GM12878 (cell line): ENCODE data around the gene PLXNA4. TPM values are rescaled to one million over a fixed set of nuclear protein-coding genes. Genes with fewer than 3 reads are reported as not detected.

Source experiments
- ATAC-seq: fragments of 200-7000 bp; cut with Tn5 transposase; 3 replicates; pipeline ENCODE4 v1.9.1; 2020; ENCODE audit warnings: mild to moderate bottlenecking, moderate library complexity
- BruUV-seq: library from RNA; stranded (reverse); fragments of 400-500 nt; replicated peaks from 2 replicates; lab custom pipeline; 2021; lab: Mats Ljungman, UMichigan
- CTCF ChIA-PET: fragments of 300-600 bp; sonication (Branson Sonifier 250); formaldehyde crosslinking; extraction: SDS; loops from one replicate; lab custom pipeline; 2021; ENCODE audit warnings: inconsistent platforms; lab: Yijun Ruan, JAX
- POLR2A ChIA-PET: fragments of 350-600 bp; formaldehyde crosslinking; extraction: SDS; loops from one replicate; lab custom pipeline; 2021; ENCODE audit warnings: inconsistent platforms; lab: Charles Lee
- RAD21 ChIA-PET: fragments of 300-600 bp; sonication (Branson Sonifier 250); formaldehyde crosslinking; loops from one replicate; lab custom pipeline; 2023; ENCODE audit warnings: antibody characterized with exemption; ENCODE audit not compliant: unreplicated experiment; lab: Charles Lee
- SMC1A ChIA-PET: fragments of 300-600 bp; sonication (Branson Sonifier 250); formaldehyde crosslinking; loops from one replicate; lab custom pipeline; 2023; ENCODE audit not compliant: unreplicated experiment, uncharacterized antibody; lab: Charles Lee
- DNase-seq: peaks from one replicate; pipeline ENCODE4 v3.0.0-alpha.2; 2011; ENCODE audit warnings: low read depth, low spot score
- FAIRE-seq: peaks from 3 replicates; lab custom pipeline; 2011; peaks lifted over from hg19 to GRCh38; lab: Jason Lieb, UNC
- H2AFZ ChIP-seq: 2 replicates; pipeline ENCODE4 v1.6.0; 2011; ENCODE audit warnings: low read depth, low read length, control low read depth; ENCODE audit not compliant: control insufficient read depth
- H3K27ac ChIP-seq: 2 replicates; pipeline ENCODE4 v1.5.1; 2011; ENCODE audit warnings: control low read depth; ENCODE audit not compliant: control insufficient read depth, insufficient read depth
- H3K27me3 ChIP-seq, 2 experiments: replicated peaks in 1 of 2; 2 replicates each; pipeline versions ENCODE4 v1.6.0 to v1.6.1; 2011; ENCODE audit warnings: low read length in 1 of 2; ENCODE audit not compliant: control insufficient read depth in 2 of 2, insufficient read depth in 2 of 2
- H3K36me3 ChIP-seq, 2 experiments: 2 replicates each; pipeline ENCODE4 v1.5.1; 2011; ENCODE audit warnings: low read length in 1 of 2; ENCODE audit not compliant: control insufficient read depth in 2 of 2, insufficient read depth in 2 of 2
- H3K4me1 ChIP-seq: 2 replicates; pipeline ENCODE4 v1.6.1; 2011; ENCODE audit warnings: mild to moderate bottlenecking, low read length, moderate library complexity, mixed read lengths; ENCODE audit not compliant: control insufficient read depth, insufficient read depth
- H3K4me2 ChIP-seq: 2 replicates; pipeline ENCODE4 v1.6.0; 2011; ENCODE audit warnings: control low read depth; ENCODE audit not compliant: control insufficient read depth, insufficient read depth
- H3K4me3 ChIP-seq: fragments of 200-600 bp; sonication (generic); 2 replicates; pipeline ENCODE4 v1.5.1; 2016
- H3K79me2 ChIP-seq: 2 replicates; pipeline ENCODE4 v1.6.0; 2011; ENCODE audit warnings: low read length; ENCODE audit not compliant: control insufficient read depth, insufficient read depth
- H3K9ac ChIP-seq: 2 replicates; pipeline ENCODE4 v1.8.0; 2011; ENCODE audit warnings: low read length, control low read depth, mixed read lengths; ENCODE audit not compliant: control insufficient read depth, insufficient read depth
- H3K9me3 ChIP-seq: replicated peaks from 3 replicates; pipeline ENCODE4 v1.5.1; 2011; ENCODE audit warnings: mild to moderate bottlenecking, low read length; ENCODE audit not compliant: control insufficient read depth, insufficient read depth
- H4K20me1 ChIP-seq: 2 replicates; pipeline ENCODE4 v1.6.0; 2011; ENCODE audit not compliant: control insufficient read depth, insufficient read depth
- BCL11A ChIP-seq: IDR thresholded peaks from 2 replicates; pipeline ENCODE4 v1.6.1; 2011; ENCODE audit warnings: low read depth, low read length
- CBX3 ChIP-seq: fragments of 200-600 bp; sonication (generic); IDR thresholded peaks from 2 replicates; pipeline ENCODE4 v1.6.1; 2016; ENCODE audit warnings: low read depth, borderline replicate concordance
- EP300 ChIP-seq, 2 experiments: fragments of 150-350 bp in 1 of 2; IDR thresholded peaks; 2 replicates each; pipeline ENCODE4 v1.6.1; 2011 to 2012; ENCODE audit warnings: low read depth in 2 of 2, low read length in 2 of 2, borderline replicate concordance in 1 of 2, improper control_type of control experiment in 1 of 2, inconsistent platforms in 1 of 2; ENCODE audit not compliant: control insufficient read depth in 1 of 2
- FOS ChIP-seq: IDR thresholded peaks from 3 replicates; pipeline ENCODE4 v1.6.1; 2011; ENCODE audit warnings: borderline replicate concordance; ENCODE audit not compliant: insufficient read length; ENCODE audit errors: extremely low read depth
- FOXM1 ChIP-seq: IDR thresholded peaks from 2 replicates; pipeline ENCODE4 v1.6.1; 2012; ENCODE audit warnings: low read depth, mild to moderate bottlenecking, inconsistent platforms, low read length, moderate library complexity
- HDGF ChIP-seq: fragments of 450-650 bp; IDR thresholded peaks from 2 replicates; pipeline ENCODE4 v1.6.1; 2016; ENCODE audit warnings: antibody characterized with exemption
- MEF2A ChIP-seq: IDR thresholded peaks from 2 replicates; pipeline ENCODE4 v1.6.1; 2011; ENCODE audit warnings: low read depth, mild to moderate bottlenecking, low read length, moderate library complexity; ENCODE audit not compliant: insufficient read depth
- SRF ChIP-seq, 2 experiments: IDR thresholded peaks; 2 replicates each; pipeline ENCODE4 v1.6.1; 2011; ENCODE audit warnings: low read depth in 2 of 2, low read length in 2 of 2, mild to moderate bottlenecking in 1 of 2, moderate library complexity in 1 of 2
- TCF12 ChIP-seq: IDR thresholded peaks from 2 replicates; pipeline ENCODE4 v1.6.1; 2011; ENCODE audit warnings: low read depth, mild to moderate bottlenecking, low read length
- TCF3 ChIP-seq: IDR thresholded peaks from 2 replicates; pipeline ENCODE4 v1.6.1; 2012; ENCODE audit warnings: low read depth, mild to moderate bottlenecking, low read length, borderline replicate concordance; ENCODE audit not compliant: insufficient read depth
- ZSCAN29 ChIP-seq: fragments of 450-650 bp; IDR thresholded peaks from 2 replicates; pipeline ENCODE4 v1.6.1; 2017; ENCODE audit warnings: mild to moderate bottlenecking, moderate library complexity
- WGBS: methylation state at CpG from one replicate; pipeline ENCODE4 v1.1.6; 2016; ENCODE audit warnings: low lambda C conversion rate; ENCODE audit not compliant: insufficient replicate concordance, insufficient coverage; ENCODE audit errors: missing lambda C conversion rate; 5-methylcytosine and 5-hydroxymethylcytosine counted together
- in situ Hi-C: fragments of 300-500 bp; cut with MboI; formaldehyde crosslinking; loops from 9 replicates; pipeline ENCODE4 v1.14.3; 2018; ENCODE audit warnings: mixed read lengths
- intact Hi-C: fragments of 100-400 bp; cut with micrococcal nuclease; formaldehyde crosslinking; loops from one replicate; pipeline ENCODE4 v1.14.2; 2022; ENCODE audit not compliant: unreplicated experiment
- polyA plus RNA-seq, 11 experiments: library from polyadenylated mRNA; depleted of rRNA in 4 of 11; unstranded in 6 of 11; stranded (reverse) in 5 of 11; fragments of >200 nt; fragmentation: Nextera tagmentation in 4 of 11; fragmentation: Illumina TruSeq in 1 of 11; extraction: Ambion mirVana in 4 of 11; extraction: Trizol in 1 of 11; gene quantifications; 1 replicate in 1 of 11; 2 replicates in 10 of 11; pipeline versions ENCODE4 v1.2.1 to v1.2.3, GENCODE V29; 2011 to 2016; ENCODE audit warnings: inconsistent platforms in 2 of 11, missing spikeins in 2 of 11, low read depth in 1 of 11
- total RNA-seq, 4 experiments: library from RNA; depleted of rRNA in 3 of 4; stranded (reverse); fragments of >200 nt in 3 of 4; fragmentation: Illumina TruSeq in 1 of 4; extraction: Trizol in 1 of 4; gene quantifications; 2 replicates each; pipeline versions ENCODE4 v1.2.1 to v1.2.3, GENCODE V29; 2013 to 2021
- TF ChIP-seq, protein P1 (sequence below): fragments of 450-650 bp; formaldehyde crosslinking; IDR thresholded peaks from 2 replicates; pipeline ENCODE4 v1.5.0; 2022; ENCODE audit warnings: mild to moderate bottlenecking, missing genetic modification characterization
- TF ChIP-seq, protein P2 (sequence below): fragments of 450-650 bp; IDR thresholded peaks from 2 replicates; pipeline ENCODE4 v1.6.1; 2016; ENCODE audit warnings: mild to moderate bottlenecking, moderate library complexity, borderline replicate concordance
- TF ChIP-seq, protein P3 (sequence below): IDR thresholded peaks from 2 replicates; pipeline ENCODE4 v1.6.1; 2012; ENCODE audit warnings: low read depth, low read length, improper control_type of control experiment

PLXNA4 gene
- total and polyA plus RNA-seq, 10 of the 15 experiments (the other 5 are each of a cell fraction or from before 2014, with no cell fraction given) = 0.03 TPM; not detected in 9

DNA sequence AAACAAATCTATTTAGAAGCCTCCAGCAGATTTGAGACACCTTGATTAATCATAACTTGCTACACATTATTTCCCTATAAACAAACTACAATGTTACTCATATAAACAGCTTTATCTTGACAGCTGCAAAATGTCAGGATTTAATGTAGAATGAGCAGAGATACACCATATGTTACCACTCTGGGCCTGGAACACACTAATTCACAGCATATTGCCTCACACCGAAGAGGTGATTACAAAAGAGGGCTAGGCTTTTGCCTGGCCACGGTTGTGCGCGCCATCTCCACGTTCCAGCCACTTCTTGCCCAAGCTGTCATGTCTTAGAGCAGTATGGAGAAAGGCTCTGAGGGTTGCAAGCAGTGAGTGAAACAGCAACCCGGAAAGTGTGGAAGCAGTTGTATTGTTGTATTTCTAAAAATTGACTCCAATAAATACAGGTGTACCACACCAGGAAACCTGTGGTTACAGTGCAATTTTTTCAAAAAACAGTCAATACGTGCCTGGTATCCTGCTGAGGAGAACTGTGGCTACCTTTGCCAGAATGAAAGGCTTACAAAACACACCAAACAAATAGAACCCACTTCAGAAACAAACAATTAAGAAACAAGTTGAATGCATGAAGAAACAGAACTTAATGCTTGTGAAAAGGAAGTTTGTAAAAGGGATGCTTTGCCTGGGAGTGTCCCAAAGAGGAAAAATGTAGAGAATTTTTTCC lies 498.1 kb downstream of the PLXNA4 start:
- Histone ChIP-seq H3K27me3 (no peaks in the 10 kb centered on the region; a peak in 1 of 4 replicates), H3K9me3 (no peaks in the 10 kb centered on the region), H3K79me2 (no peaks in the 10 kb centered on the region), H3K27ac (no peak overlapping the region), H3K36me3 (no peaks in the 10 kb centered on the region), H2AFZ (no peak overlapping the region), H3K4me3 (no peak overlapping the region), H4K20me1 (no peaks in the 10 kb centered on the region), H3K9ac (no peak overlapping the region), H3K4me1 (no peaks in the 10 kb centered on the region), H3K4me2 (no peak overlapping the region)
- TF ChIP-seq CBX3 = no peak
- TF ChIP-seq HDGF = no peak
- TF ChIP-seq, protein P1, sequence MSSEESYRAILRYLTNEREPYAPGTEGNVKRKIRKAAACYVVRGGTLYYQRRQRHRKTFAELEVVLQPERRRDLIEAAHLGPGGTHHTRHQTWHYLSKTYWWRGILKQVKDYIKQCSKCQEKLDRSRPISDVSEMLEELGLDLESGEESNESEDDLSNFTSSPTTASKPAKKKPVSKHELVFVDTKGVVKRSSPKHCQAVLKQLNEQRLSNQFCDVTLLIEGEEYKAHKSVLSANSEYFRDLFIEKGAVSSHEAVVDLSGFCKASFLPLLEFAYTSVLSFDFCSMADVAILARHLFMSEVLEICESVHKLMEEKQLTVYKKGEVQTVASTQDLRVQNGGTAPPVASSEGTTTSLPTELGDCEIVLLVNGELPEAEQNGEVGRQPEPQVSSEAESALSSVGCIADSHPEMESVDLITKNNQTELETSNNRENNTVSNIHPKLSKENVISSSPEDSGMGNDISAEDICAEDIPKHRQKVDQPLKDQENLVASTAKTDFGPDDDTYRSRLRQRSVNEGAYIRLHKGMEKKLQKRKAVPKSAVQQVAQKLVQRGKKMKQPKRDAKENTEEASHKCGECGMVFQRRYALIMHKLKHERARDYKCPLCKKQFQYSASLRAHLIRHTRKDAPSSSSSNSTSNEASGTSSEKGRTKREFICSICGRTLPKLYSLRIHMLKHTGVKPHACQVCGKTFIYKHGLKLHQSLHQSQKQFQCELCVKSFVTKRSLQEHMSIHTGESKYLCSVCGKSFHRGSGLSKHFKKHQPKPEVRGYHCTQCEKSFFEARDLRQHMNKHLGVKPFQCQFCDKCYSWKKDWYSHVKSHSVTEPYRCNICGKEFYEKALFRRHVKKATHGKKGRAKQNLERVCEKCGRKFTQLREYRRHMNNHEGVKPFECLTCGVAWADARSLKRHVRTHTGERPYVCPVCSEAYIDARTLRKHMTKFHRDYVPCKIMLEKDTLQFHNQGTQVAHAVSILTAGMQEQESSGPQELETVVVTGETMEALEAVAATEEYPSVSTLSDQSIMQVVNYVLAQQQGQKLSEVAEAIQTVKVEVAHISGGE = no peak
- no peak for TF ChIP-seq FOXM1
- TF ChIP-seq TCF3 = no peak
- TF ChIP-seq SRF (IDR thresholded peaks at IDR 0.05; ENCODE audit: low read depth in 2 of 2, low read length in 2 of 2) = no peak
- TF ChIP-seq FOS = no peak
- no peak for TF ChIP-seq BCL11A
- no peak for TF ChIP-seq TCF12
- TF ChIP-seq, protein P2, sequence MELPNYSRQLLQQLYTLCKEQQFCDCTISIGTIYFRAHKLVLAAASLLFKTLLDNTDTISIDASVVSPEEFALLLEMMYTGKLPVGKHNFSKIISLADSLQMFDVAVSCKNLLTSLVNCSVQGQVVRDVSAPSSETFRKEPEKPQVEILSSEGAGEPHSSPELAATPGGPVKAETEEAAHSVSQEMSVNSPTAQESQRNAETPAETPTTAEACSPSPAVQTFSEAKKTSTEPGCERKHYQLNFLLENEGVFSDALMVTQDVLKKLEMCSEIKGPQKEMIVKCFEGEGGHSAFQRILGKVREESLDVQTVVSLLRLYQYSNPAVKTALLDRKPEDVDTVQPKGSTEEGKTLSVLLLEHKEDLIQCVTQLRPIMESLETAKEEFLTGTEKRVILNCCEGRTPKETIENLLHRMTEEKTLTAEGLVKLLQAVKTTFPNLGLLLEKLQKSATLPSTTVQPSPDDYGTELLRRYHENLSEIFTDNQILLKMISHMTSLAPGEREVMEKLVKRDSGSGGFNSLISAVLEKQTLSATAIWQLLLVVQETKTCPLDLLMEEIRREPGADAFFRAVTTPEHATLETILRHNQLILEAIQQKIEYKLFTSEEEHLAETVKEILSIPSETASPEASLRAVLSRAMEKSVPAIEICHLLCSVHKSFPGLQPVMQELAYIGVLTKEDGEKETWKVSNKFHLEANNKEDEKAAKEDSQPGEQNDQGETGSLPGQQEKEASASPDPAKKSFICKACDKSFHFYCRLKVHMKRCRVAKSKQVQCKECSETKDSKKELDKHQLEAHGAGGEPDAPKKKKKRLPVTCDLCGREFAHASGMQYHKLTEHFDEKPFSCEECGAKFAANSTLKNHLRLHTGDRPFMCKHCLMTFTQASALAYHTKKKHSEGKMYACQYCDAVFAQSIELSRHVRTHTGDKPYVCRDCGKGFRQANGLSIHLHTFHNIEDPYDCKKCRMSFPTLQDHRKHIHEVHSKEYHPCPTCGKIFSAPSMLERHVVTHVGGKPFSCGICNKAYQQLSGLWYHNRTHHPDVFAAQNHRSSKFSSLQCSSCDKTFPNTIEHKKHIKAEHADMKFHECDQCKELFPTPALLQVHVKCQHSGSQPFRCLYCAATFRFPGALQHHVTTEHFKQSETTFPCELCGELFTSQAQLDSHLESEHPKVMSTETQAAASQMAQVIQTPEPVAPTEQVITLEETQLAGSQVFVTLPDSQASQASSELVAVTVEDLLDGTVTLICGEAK = no peak
- no peak for TF ChIP-seq MEF2A
- TF ChIP-seq, protein P3, sequence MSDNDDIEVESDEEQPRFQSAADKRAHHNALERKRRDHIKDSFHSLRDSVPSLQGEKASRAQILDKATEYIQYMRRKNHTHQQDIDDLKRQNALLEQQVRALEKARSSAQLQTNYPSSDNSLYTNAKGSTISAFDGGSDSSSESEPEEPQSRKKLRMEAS = no peak
- no peak for TF ChIP-seq ZSCAN29
- TF ChIP-seq EP300 (IDR thresholded peaks at IDR 0.05; ENCODE audit: borderline replicate concordance in 1 of 2, control insufficient read depth in 1 of 2, low read depth in 2 of 2, low read length in 2 of 2) = no peak
- ChIA-PET CTCF (no interaction called here), RAD21 (no interaction called here), POLR2A (no interaction called here), SMC1A (no interaction called here)
- in situ Hi-C loops (no loop called here), intact Hi-C loops (no loop called here)
- 40% methylated on average over 7 of the region's 7 CpGs for WGBS
- ATAC-seq (no peak), DNase-seq (no peak), FAIRE-seq (no peak)
- no TSS peak for BruUV-seq
